ENCODE data around the gene TMEM138.

The TMEM138 gene

DNA sequence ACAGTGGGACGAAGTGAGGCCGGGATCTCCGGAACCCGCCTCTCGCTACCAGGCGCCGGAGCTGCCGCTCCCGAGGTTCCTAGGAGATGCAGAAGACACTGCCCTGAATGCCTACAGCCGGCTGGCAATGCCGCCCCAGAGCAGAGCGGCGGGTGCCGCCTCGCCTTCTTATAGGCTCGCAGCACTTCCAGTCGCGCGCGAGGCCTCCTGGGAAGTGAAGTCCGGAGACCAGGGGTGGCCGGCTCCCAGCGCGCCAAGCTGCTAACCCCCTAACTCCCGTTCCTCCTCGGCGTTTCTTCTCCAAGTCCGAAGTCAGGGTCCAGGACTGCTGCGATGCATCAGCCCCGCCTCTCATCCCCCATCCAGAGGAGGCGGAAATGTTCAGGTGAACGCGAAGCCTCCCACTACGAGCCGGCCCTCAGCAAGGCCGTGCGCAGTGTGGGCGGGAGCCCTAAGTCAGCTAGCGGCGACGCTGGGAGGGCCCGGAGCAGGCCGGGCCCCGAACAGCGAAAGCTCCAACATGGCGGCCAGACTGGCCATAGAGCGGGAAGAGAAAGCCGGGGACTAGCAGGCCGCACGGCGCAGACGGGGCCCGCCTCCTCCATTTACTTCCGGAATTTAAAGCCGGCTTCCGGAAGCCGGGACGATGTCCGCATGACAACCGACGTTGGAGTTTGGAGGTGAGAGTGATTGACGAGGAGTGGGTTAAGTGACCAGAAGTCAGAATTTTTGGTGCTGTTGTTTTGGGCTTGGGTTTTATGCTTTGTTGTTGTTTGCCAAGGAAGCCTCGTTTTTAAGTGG is at the start of gene TMEM138, which contains the start of gene CYB561A3:
Gene TMEM138, plus strand, starts transcription at position 634 of the 801 bp plus-strand sequence. CDS start 2,017 bp downstream, outside the sequence.
Gene CYB561A3, minus strand, starts transcription at position 142 of the 801 bp plus-strand sequence. CDS start 5,169 bp downstream, outside the sequence.
- DNase-seq: peak; percentile 90

DNA sequence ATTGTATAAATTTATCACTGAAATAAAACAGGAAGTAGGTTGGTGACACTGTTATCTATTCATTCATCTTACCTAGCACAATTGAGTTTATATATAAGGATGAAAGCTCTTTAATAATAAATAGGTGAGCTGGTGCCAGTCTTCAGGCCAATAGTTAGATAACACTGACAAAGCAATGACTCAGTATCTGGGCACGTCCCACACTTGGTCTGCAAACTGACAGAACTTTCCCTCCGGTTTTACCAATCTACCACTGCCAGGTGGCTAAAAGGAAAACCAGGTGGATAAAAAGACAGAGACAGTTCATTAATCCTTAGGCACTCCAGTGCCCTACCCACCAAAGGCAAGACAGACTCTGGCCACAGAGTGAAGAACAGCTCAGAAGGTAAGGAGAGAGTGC is 46.9 kb upstream of the TMEM138 start:
- no peak for DNase-seq

DNA sequence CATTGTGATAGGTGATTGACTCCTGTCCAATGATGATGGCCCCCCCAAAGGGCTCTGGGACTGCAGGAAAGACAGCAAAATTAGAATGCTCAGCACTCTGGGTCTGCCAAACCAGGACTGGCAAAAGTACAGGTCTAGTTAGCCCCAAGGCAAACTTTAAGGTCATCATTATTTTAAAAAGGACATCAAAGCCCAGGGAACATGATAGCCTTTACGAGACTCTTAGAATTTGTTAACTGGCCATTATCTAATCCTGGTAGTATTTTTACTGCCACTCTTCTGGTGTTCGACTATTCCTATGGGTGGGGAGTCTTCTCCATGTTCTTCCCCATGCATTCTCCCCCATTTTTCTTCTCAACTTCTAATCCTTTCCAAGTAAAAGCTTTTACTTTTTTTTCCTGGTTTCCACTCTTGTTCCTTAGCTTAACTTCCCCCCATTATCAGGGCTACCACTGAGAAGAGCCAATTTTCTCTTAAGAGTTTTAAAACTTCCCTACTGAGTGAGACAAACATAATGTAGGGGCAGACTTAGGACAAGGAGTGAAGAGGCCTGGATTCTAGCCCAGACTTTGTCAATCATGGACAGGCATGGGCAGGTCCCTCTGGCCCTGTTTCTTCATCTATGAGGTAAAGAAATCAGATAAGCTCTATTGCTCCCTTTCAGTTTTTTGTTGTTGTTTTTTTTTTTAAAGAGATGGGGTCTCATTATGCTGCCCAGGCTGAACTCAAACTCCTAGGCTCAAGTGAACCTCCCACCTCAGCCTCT is 36.3 kb upstream of the TMEM138 start:
- no peak for DNase-seq

DNA sequence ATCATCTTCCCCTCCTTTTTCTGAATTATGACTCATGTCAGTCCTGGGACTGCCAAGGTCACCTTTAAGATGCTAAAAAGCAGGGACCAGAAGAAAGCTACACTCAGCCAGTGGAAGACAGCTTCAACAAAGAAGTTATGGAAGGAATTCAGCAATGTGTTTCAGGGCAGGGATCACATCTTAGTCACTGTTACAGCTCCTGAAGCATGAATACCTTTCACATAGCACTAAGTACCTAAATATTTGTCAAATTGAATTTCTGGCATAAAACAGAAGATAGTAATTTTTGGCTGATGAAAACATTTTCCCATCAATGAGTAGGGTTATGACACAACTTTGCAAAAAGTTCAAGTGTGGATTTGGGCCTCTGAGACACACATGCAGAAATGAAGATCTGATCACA is 34.5 kb upstream of the TMEM138 start:
- no peak for DNase-seq

DNA sequence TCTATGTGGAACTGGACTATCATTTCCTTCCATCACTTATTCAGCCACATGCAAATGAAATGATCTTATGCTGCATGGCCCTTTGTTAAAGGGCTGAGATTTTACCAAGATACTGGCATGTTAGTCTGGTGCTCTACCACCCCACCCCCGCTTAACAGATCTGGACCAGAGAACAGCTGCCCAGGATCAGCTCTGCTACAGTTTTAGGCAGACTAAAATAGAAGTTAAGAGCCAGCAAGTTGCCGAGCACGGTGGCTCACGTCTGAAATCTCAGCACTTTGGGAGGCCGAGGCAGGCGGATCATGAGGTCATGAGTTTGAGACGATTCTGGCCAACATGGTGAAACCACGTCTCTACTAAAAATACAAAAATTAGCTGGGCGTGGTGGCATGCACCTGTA is 33.8 kb upstream of the TMEM138 start:
- no peak for DNase-seq

DNA sequence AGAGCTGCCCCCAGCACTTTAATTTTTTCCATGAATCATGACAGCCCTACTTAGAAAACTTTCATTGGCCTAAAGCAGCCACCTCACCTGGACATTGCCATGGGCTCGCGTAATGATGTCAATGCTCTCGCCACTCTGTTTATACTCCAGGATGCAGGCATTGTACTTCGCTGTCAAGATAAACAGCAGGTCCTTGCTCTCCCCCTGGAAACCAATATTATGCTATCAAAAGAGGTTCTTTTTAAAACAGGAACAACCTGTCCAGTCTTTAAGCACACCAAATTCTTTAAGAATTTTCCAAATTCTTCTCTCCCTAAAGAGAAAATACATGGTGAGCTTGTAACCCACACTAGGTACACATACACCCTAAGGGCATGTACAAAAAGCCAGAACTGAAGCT is 32.3 kb upstream of the TMEM138 start:
- no peak for DNase-seq

DNA sequence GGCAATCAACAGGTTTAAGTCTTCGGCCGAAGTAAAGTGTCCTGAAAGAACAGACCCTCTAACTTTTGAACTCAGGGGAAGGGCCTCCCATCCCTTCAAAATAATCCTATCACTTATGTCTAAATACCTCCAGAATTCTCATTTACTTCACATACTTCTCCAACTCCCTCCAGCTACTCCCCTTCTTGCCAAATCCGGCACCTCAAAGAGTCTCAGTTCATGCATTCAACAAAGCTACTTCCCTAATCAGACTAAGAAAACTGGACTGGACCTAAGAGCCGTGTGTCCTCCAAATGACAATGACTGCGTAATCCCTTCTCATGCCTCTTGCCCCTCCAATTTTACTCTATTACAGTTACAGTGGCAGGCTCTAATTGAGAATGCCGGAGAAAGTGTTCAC is 30.5 kb upstream of the TMEM138 start:
- no peak for DNase-seq

DNA sequence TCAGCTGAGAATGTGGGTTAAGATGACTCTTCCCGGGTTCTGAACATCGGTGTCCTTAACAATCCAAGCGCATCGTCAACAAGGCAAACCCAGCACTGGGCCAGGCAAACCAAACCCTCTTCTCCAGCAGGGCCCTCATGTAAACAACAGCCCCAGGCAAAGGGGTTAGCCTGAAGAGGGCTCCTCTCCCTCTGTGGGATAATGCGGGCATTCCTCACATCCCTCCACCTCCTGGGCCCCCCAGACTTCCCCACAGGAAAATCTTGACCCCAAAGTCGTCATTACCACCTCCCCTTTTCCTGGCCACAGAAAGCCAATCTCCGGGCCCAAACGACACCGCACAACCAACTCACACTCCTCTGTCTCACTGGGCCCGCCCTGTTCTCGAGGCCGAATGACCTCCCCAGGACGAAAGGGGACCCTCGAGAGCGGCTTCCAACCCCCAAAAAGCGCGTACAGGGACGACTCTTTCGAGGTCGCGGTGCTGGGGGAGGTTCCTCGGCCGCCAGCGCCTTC is 29.8 kb upstream of the TMEM138 start:
- DNase-seq: no peak

DNA sequence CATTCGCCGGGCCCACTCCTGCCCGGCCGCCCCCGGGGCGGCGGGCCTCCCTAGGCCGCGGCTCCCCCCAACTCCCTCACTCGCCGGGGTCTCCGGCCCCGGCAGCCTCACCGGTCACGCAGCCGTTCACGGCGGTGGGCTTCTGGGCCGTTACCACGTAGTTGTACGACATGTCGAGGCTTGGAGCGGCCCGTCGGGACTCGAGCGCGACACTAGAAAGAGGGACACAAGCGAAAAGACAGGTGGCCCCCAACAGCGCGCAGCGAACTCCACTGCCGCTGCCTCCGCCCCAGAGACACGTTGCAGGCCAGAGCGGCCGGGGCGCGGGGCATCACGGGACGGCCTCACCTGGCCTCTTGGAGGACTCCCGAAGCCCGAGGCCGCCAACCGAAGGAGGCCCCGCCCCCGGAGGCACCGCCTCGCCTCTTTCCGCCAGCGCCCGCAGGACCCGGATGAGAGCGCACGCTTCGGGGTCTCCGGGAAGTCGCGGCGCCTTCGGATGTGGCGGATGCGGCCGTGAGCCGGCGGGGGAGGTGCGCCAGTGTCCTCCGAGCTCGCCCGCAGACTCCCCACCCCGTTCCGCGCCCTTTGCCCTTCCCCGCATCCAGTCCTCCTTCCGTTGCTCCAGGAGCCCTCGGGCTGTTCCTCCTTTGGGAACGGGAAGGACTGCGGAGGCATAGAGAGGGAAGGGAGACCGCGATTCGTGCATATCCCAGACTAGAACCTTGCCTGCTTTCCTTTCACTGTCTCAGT is 29.2 kb upstream of the TMEM138 start, which contains the start of the genes DDB1 and TKFC:
Gene DDB1, minus strand, starts transcription at position 309 of the 753 bp plus-strand sequence. Its CDS starts 137 bp downstream, at position 172.
Gene TKFC, plus strand, starts transcription at position 432 of the 753 bp plus-strand sequence. CDS start 1,501 bp downstream, outside the sequence.
- peak; percentile 79 for DNase-seq

DNA sequence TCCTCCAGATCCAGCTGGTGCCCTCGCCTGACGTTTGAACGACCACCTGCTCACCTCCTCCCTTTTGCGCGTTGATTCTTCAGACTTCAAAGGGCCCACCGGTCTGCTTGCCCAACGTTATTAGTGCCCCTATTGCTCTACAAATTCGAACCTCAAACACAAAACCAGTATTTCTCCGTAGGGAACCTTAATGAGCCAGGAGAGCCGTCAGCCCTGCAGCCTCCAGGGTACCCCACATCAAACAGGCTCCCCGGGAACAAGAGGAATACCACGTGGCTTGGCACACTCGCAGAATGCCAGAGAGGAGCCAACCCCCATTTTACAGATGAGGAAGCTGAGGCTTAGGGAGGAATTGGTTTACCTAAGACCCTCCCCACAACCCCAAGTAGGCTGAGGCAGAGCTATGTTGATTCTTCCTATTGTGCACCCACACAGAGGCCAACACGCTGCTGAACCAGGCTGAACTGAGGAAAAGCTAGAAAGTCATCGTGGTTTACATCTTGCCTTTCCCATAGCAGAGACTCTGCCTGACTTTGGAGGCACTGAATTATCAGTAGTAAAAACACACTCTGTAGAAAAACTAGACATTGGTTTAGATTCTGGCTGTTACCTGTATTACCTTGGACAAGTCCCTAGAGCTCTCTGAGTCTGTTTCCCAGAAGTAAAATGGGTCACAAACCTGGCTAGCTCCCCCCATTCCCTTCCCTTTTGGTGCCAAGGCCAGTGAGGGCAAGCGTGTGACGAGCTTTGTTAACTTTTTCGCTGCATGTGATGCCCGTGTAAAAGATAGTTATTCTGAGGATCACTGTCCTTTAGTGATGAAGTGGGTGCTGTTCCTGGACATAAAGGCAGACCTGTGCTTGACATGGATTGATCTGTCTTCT is 28.4 kb upstream of the TMEM138 start:
- no peak for DNase-seq

DNA sequence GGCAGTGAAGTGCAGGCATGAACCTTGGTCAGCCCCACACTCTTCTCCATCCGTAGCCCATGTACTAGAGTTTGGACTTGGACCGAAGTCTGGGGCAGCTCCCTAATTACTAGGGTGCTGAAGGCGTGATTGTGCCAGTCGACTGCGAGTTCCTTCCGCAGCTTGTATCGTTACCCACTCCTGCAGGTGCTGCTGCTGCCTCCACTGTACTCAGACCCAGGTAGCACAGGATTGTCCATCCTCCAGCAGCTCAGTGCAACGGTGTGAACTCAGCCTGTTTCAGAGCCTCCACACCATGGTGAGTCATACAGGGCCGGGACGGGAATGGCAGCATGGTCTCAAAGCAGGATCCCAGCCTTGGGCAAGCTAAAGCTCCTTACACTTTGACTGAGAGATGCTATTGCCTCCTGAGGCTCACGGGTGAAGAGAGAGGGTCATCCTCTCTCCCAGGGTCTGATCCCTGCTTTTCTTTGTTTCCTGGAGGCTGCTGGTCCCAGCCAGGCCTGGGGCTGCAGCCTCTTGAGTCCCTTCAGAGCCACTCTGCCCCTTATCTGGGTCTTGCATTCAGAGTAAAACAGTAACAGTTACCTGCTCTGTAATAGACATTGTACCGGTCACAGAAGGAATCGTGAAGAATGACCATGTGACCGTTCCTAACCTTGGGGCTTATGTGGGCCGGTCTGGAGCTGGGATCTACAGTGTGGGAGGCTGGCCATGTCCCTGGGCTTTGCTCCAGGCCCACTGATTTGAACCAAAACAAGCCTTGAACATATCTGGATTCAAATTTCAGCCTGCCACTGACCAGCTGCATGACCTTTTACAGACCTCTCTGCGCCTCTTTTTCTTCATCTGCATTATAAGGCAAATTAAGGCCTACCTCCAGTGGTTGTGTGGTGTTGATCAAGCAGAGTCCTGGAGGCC is 27.5 kb upstream of the TMEM138 start:
- no peak for DNase-seq

DNA sequence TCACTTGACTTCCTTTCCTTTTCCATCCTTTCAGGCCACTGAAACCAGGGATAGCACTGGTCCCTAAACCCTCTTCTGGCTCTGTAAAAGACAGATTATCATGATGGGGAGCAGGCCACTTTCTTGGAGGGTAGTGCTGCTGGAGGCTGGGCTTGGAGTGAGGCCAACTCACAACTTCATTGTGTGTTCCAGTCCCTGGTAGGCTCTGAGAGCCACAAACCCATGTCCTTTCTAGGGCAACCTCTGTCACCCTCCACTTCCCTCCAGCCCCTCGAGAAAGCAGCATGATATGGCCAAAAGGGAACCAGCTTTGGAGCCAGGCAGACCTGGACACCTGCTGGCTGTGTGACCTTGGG is 26.8 kb upstream of the TMEM138 start:
- DNase-seq: no peak

DNA sequence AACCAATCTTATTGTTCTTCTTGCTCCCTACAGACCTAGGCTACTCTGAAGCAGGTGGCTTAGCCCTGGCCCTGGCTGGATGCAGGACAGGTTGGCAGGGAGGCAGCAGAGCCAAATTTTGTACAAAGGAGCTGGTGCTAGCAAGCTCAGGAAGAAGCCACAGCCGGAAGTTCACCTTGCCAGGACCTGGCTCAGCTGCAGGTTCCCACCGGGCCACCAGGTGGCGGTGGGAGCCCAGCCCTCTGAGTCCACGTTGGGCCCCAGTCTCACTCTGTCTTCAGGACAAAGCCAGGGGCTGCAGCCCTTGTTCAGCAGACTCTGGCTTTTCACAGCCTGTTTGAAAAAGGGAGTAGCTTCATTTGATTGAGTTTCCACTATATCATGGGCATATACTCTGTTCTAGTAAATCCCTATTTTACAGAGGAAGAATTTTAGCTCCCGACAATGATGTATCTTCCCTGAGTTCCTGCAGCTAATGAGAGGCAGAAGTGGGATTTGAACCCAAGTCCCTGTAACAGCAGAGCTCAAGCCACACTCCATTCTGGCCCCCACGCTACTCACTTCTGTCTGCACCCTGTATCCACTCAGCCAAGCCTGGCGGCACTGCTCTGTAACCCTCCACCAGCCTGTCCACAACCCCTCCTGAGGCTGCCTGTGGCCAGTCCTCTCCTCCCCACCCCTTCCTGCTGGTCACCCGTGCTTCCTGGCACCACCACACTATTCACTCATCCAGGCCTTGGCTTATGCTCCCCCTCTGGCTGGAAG is 25.8 kb upstream of the TMEM138 start:
- peak; percentile 72 for DNase-seq

DNA sequence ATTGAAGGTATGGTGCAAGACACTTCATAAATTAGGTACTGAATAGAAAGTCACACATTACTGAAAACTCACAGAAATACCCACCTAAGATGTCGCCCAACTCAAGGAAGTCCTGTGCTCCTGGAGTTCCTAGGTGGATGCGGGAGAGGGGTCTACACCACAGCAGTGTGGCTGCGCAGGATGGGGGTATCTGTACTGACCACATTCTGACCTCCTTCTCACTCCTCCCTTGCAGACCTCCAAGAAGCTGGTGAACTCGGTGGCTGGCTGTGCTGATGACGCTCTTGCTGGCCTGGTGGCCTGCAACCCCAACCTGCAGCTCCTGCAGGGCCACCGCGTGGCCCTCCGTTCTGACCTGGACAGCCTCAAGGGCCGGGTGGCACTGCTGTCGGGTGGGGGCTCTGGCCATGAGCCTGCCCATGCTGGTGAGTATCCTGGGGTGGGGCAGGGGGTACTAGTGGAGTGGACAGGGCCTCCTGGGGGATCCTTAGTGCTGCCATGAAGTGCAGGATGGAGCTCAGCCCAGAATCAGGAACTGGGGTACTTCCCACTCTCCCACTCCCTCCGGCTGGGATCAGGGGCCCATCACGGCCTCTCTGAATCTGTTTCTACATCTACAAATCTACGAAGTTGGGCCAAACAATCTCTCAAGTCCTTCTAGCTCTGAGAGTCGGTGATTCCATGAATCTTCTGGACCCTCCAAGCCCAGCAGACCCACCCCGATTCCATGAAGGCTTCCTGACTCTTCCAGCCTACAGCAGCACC is 24.3 kb upstream of the TMEM138 start:
- DNase-seq: no peak

DNA sequence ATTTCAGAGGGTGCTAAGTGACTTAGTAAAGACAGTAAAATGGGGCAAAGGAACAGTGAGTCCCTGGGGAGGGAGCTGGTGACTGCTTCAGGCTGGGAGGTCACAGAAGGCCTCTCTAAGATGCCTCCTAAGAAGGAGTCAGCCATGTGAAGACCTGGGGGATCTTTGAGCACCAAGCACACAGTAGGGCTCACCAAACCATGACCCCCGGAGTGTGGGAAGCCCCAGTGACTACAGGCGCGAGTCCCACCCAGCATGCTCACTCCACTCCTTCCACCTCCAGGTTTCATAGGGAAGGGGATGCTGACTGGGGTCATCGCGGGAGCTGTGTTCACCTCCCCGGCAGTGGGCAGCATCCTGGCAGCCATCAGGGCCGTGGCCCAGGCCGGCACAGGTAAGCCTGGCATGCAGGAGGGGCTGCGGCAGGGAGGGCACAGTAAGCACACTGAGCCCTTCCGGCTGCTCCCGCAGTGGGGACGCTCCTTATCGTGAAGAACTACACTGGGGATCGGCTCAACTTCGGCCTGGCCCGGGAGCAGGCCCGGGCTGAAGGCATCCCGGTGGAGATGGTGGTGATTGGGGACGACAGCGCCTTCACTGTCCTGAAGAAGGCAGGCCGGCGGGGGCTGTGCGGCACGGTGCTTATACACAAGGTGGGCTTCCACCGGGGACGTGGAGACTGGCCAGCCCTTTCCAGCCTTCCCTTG is 23.2 kb upstream of the TMEM138 start:
- DNase-seq: no peak

DNA sequence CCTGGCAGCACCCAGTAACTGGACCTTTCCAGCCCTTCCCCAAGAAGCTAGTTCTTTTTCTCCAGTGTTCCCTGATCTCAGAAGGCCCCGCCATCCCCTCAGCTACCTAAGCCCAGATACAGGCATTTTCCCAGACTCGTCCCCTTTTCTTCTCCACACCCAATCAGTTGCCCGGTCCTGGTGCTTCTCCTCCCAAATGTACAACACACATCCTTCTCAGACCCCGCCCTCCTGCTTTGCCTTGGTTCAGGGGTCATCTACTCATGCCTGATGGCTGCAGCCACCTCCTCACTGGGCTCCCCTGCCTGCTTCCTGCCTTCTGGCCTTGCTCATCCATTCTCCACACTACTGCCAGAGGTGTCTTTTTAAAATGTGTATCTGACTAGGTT is 22.7 kb upstream of the TMEM138 start:
- DNase-seq: no peak

DNA sequence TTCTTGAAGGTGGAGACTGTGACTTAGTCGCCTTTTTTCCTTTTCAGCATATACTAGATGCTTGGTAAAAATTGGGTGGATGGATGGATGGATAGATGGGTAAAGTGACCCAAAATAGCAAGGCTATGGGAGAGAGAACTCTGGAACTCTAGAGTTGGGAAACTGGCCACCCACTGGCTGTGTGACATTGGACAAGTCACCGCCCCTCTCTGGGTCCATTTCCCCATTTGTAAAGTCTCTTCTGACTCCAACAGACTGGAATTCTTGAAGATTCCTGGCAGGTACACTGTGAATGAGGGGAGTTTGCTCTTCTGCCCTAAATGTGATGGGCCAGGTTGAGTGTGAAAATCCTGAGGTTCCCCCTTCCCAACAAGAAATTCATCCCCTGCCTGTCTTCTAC is 21.2 kb upstream of the TMEM138 start:
- DNase-seq: no peak

DNA sequence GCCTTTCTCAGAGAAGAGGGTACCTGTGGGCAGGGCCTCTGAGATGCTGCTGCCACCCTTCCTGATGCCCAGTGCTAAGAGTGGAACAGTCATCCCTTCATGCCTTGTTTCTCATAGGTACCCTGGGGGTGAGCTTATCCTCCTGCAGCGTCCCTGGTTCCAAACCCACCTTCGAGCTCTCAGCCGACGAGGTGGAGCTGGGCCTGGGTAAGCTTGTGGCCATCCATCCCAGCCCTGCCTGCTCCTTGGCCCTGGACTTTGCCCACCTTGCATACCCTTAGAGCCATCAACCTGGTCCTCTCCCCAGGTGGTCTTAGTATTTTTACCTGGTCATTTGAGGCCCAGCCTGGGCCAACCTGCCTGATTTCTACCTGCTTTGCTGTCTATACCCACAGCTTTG is 20.5 kb upstream of the TMEM138 start:
- DNase-seq: no peak
